Coronary artery (tissue), 2 donors: ENCODE results near the gene APBA2.

Experiments used
- DNase-seq: peaks from one replicate; pipeline ENCODE4 v3.0.0-alpha.2; 2017; ENCODE audit warnings: low spot score
- H3K27ac ChIP-seq, 2 donors: fragments of 200-600 bp; sonication (generic); one replicate each; pipeline ENCODE4 v1.5.1; 2016 to 2019
- H3K4me3 ChIP-seq: fragments of 200-600 bp; sonication (generic); 2 replicates; pipeline ENCODE4 v1.5.1; 2016; ENCODE audit warnings: mild to moderate bottlenecking, moderate library complexity
- CTCF ChIP-seq: fragments of 200-600 bp; sonication (generic); IDR thresholded peaks from one replicate; pipeline ENCODE4 v1.5.1; 2019; ENCODE audit warnings: antibody characterized with exemption

APBA2 gene

GRCh38 chr15:28915041-28915810 is 29.5 kb downstream of the APBA2 start:
- Histone ChIP-seq H3K4me3 (no peak overlapping the region), H3K27ac (no peak overlapping the region)
- no peak for DNase-seq
- no peak for TF ChIP-seq CTCF

GRCh38 chr15:28915935-28916334 is 30.2 kb downstream of the APBA2 start:
- Histone ChIP-seq H3K27ac (no peak overlapping the region), H3K4me3 (no peak overlapping the region)
- DNase-seq, result no peak
- TF ChIP-seq CTCF, result no peak

GRCh38 chr15:28917791-28918140 is 32.0 kb downstream of the APBA2 start:
- no peak overlapping the region for H3K27ac ChIP-seq
- TF ChIP-seq CTCF, result no peak
- H3K4me3 ChIP-seq, result no peak overlapping the region
- no peak for DNase-seq

GRCh38 chr15:28918141-28918983 is 32.6 kb downstream of the APBA2 start:
- H3K4me3 ChIP-seq, result no peak overlapping the region
- no peak for TF ChIP-seq CTCF
- H3K27ac ChIP-seq, result no peak overlapping the region
- no peak for DNase-seq

- TF ChIP-seq CTCF, result no peak
- DNase-seq, result no peak
- Histone ChIP-seq H3K4me3 (no peak overlapping the region), H3K27ac (no peak overlapping the region)
These were observed 33.4 kb downstream of the APBA2 start for GRCh38 chr15:28919201-28919635.

- no peak for TF ChIP-seq CTCF
- Histone ChIP-seq H3K27ac (no peak overlapping the region), H3K4me3 (no peak overlapping the region)
- DNase-seq, result no peak
These were observed 34.2 kb downstream of the APBA2 start for GRCh38 chr15:28919679-28920655.
